Measurements from ENCODE around the gene RING1. TPM values are rescaled to one million over a fixed set of nuclear protein-coding genes. Genes with fewer than 3 reads are reported as not detected.

Gene RING1
- total RNA-seq, 2 experiments from 2014 or later = 31.8 to 40.0 TPM

- Histone ChIP-seq H3K9me3 (ENCODE audit: low read length) (no peaks in the 10 kb centered on the region), H3K36me3 (ENCODE audit: insufficient read depth, low read length) (0 out of 2 replicates have a peak, but pooled peaks cover 2% of the 10 kb centered on the region), H3K4me2 (ENCODE audit: low read length) (no peak overlapping the region), H3K79me2 (ENCODE audit: insufficient read depth, low read depth, low read length) (no peaks in the 10 kb centered on the region), H3K4me3 (ENCODE audit: low read depth, low read length, poor library complexity, severe bottlenecking) (no peak overlapping the region), H3K4me1 (ENCODE audit: insufficient read depth, low read length, poor library complexity, severe bottlenecking) (peaks cover 10% of the 10 kb centered on the region), H3K27ac (ENCODE audit: low read depth, low read length, poor library complexity, severe bottlenecking) (no peak overlapping the region), H4K20me1 (ENCODE audit: insufficient read depth, low read length) (no peaks in the 10 kb centered on the region), H2AFZ (ENCODE audit: low read length) (no peak overlapping the region), H3K9me2 (ENCODE audit: insufficient read depth, low read length) (no peaks in the 10 kb centered on the region)
- POLR2A ChIA-PET = no interaction called here
- no peak for TF ChIP-seq EZH2phosphoT487 (IDR thresholded peaks at IDR 0.05; ENCODE audit: borderline replicate concordance, low read depth, low read length)
- TF ChIP-seq, protein P1, sequence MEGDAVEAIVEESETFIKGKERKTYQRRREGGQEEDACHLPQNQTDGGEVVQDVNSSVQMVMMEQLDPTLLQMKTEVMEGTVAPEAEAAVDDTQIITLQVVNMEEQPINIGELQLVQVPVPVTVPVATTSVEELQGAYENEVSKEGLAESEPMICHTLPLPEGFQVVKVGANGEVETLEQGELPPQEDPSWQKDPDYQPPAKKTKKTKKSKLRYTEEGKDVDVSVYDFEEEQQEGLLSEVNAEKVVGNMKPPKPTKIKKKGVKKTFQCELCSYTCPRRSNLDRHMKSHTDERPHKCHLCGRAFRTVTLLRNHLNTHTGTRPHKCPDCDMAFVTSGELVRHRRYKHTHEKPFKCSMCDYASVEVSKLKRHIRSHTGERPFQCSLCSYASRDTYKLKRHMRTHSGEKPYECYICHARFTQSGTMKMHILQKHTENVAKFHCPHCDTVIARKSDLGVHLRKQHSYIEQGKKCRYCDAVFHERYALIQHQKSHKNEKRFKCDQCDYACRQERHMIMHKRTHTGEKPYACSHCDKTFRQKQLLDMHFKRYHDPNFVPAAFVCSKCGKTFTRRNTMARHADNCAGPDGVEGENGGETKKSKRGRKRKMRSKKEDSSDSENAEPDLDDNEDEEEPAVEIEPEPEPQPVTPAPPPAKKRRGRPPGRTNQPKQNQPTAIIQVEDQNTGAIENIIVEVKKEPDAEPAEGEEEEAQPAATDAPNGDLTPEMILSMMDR (conservative IDR thresholded peaks at IDR 0.05; ENCODE audit: low read length) = no peak
- DNase-seq (ENCODE audit: low spot score) = no peak
- intact Hi-C loops (cut with micrococcal nuclease; ENCODE audit: unreplicated experiment) = no loop called here
- CTCF ChIA-PET (ENCODE audit: unreplicated experiment) = no interaction called here
- BruUV-seq (replicated peaks) = no TSS peak
Measured at GRCh38 chr6:33215271-33216116, 7.2 kb downstream of the RING1 start.

DNA sequence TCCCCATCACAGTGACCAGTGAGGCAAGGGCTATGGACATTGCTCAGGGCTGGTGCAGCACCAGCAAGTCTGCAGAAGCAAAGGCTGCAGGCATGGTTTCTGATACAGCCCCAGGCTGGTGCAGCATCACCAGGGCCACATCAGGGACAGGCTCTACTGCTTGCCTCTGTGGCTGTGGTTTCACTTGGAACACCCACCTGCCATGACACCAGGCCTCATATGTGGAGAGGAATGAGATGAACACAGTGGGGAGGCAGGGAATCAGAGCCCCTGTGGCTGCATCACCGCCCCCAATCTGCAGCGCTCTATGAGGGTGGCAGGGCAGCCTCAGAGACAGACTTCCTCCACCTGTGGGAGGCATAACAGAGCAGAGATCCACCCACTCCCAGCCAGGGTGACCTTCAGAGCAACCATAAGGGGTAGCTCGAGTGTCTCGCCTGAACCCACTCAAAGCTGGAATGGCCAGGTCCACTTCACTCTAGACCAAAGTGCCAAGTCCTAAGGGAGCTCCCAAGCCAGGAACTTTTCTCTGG is 7.9 kb downstream of the RING1 start:
- H4K20me1 ChIP-seq (ENCODE audit: insufficient read depth, low read length) = no peaks in the 10 kb centered on the region
- H3K9me3 ChIP-seq (ENCODE audit: low read length) = no peaks in the 10 kb centered on the region
- no peaks in the 10 kb centered on the region for H3K36me3 ChIP-seq (ENCODE audit: insufficient read depth, low read length)
- H3K4me1 ChIP-seq (ENCODE audit: insufficient read depth, low read length, poor library complexity, severe bottlenecking) = peaks cover 10% of the 10 kb centered on the region
- no TSS peak for BruUV-seq (replicated peaks)
- H3K9me2 ChIP-seq (ENCODE audit: insufficient read depth, low read length) = no peaks in the 10 kb centered on the region
- no peak for TF ChIP-seq EZH2phosphoT487 (IDR thresholded peaks at IDR 0.05; ENCODE audit: borderline replicate concordance, low read depth, low read length)
- TF ChIP-seq, protein P1 (conservative IDR thresholded peaks at IDR 0.05; ENCODE audit: low read length) = no peak
- no peak overlapping the region for H3K4me2 ChIP-seq (ENCODE audit: low read length)
- H2AFZ ChIP-seq (ENCODE audit: low read length) = no peak overlapping the region
- POLR2A ChIA-PET = no interaction called here
- H3K27ac ChIP-seq (ENCODE audit: low read depth, low read length, poor library complexity, severe bottlenecking) = no peak overlapping the region
- H3K4me3 ChIP-seq (ENCODE audit: low read depth, low read length, poor library complexity, severe bottlenecking) = no peak overlapping the region
- no peak for DNase-seq (ENCODE audit: low spot score)
- H3K79me2 ChIP-seq (ENCODE audit: insufficient read depth, low read depth, low read length) = no peaks in the 10 kb centered on the region
- CTCF ChIA-PET (ENCODE audit: unreplicated experiment) = no interaction called here
- intact Hi-C loops (cut with micrococcal nuclease; ENCODE audit: unreplicated experiment) = no loop called here

GRCh38 chr6:33217246-33217645 is 8.9 kb downstream of the RING1 start:
- no peaks in the 10 kb centered on the region for H3K79me2 ChIP-seq (ENCODE audit: insufficient read depth, low read depth, low read length)
- no peak for TF ChIP-seq EZH2phosphoT487 (IDR thresholded peaks at IDR 0.05; ENCODE audit: borderline replicate concordance, low read depth, low read length)
- TF ChIP-seq, protein P1 (conservative IDR thresholded peaks at IDR 0.05; ENCODE audit: low read length) = no peak
- H3K9me3 ChIP-seq (ENCODE audit: low read length) = no peaks in the 10 kb centered on the region
- no peaks in the 10 kb centered on the region for H3K9me2 ChIP-seq (ENCODE audit: insufficient read depth, low read length)
- DNase-seq (ENCODE audit: low spot score) = no peak
- no peak overlapping the region for H3K27ac ChIP-seq (ENCODE audit: low read depth, low read length, poor library complexity, severe bottlenecking)
- no peak overlapping the region for H3K4me3 ChIP-seq (ENCODE audit: low read depth, low read length, poor library complexity, severe bottlenecking)
- POLR2A ChIA-PET = no interaction called here
- H2AFZ ChIP-seq (ENCODE audit: low read length) = no peak overlapping the region
- CTCF ChIA-PET (ENCODE audit: unreplicated experiment) = no interaction called here
- H3K36me3 ChIP-seq (ENCODE audit: insufficient read depth, low read length) = no peaks in the 10 kb centered on the region
- no peak overlapping the region for H3K4me2 ChIP-seq (ENCODE audit: low read length)
- no peaks in the 10 kb centered on the region for H4K20me1 ChIP-seq (ENCODE audit: insufficient read depth, low read length)
- no TSS peak for BruUV-seq (replicated peaks)
- peaks cover 10% of the 10 kb centered on the region for H3K4me1 ChIP-seq (ENCODE audit: insufficient read depth, low read length, poor library complexity, severe bottlenecking)
- intact Hi-C loops (cut with micrococcal nuclease; ENCODE audit: unreplicated experiment) = no loop called here
